ENCODE data around the gene LFNG. TPM values are rescaled to one million over a fixed set of nuclear protein-coding genes. Genes with fewer than 3 reads are reported as not detected.
A peak's percentile ranks its signal among the peaks of the same experiment; 100 is the strongest.

Gene LFNG
- total and polyA plus RNA-seq, 2 of the 13 experiments (the other 11 are each of a cell fraction or from before 2014, with no cell fraction given) = 0.44 to 1.5 TPM

DNA sequence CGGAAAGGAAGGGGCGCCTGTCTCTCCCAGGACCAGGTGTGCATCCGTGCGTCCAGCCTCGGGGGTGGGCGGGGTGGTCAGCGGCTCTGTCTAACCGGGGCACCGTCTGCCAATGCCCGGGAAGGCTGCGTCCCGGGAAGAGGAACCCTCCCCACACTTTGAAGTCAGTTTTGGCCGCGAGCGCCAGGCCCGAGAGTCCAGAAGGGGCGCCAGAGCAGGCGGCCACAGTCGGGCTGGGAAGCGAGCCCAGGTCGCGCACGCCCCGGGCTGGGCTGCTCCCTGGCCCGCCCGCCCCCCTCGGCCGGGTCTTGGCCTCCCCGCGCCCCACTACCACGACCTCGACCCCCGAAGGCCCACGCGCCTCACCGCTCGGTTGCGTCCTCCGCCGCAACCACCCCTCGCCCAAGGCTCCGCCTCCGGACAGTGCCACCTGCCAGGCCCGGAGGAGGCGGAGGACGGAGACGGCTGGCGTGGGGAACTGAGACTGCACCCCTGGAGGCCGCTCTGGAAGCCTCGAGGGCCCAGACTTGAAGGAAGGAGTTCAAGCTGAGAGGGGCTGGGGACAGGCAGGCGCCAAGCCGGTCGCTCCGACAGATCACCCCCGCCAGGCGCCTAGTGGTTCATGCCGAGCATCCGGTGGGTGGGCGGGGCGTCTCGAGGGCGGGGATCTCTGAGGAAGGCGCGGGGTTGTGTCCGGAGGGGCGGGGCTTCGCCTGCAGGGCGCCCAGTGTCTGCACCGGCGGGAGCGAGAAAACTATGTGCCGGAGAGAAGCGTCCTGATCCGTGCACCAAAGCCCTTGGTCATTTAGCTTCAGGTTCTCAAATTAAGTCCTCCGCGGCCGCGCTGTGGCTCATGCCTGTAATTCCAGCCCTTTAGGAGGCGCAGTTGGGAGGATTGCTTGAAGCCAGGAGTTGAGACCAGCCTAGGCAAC, 35.8 kb downstream of the LFNG start, which contains the start of gene BRAT1 (continued):
- TF ChIP-seq ZNF232 (CRISPR knock-in tag; IDR thresholded peaks at IDR 0.05; ENCODE audit: borderline replicate concordance) = no peak
- no peak for TF ChIP-seq ZNF496 (CRISPR knock-in tag; IDR thresholded peaks at IDR 0.05; ENCODE audit: insufficient replicate concordance)
- TF ChIP-seq, protein P1, sequence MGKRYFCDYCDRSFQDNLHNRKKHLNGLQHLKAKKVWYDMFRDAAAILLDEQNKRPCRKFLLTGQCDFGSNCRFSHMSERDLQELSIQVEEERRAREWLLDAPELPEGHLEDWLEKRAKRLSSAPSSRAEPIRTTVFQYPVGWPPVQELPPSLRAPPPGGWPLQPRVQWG (CRISPR knock-in tag; IDR thresholded peaks at IDR 0.05; ENCODE audit: borderline replicate concordance, low read depth) = no peak
- no peak for TF ChIP-seq RFX1 (IDR thresholded peaks at IDR 0.05)
- TF ChIP-seq GATA4 (IDR thresholded peaks at IDR 0.05; ENCODE audit: borderline replicate concordance, low read depth) = no peak
- TF ChIP-seq, protein P2, sequence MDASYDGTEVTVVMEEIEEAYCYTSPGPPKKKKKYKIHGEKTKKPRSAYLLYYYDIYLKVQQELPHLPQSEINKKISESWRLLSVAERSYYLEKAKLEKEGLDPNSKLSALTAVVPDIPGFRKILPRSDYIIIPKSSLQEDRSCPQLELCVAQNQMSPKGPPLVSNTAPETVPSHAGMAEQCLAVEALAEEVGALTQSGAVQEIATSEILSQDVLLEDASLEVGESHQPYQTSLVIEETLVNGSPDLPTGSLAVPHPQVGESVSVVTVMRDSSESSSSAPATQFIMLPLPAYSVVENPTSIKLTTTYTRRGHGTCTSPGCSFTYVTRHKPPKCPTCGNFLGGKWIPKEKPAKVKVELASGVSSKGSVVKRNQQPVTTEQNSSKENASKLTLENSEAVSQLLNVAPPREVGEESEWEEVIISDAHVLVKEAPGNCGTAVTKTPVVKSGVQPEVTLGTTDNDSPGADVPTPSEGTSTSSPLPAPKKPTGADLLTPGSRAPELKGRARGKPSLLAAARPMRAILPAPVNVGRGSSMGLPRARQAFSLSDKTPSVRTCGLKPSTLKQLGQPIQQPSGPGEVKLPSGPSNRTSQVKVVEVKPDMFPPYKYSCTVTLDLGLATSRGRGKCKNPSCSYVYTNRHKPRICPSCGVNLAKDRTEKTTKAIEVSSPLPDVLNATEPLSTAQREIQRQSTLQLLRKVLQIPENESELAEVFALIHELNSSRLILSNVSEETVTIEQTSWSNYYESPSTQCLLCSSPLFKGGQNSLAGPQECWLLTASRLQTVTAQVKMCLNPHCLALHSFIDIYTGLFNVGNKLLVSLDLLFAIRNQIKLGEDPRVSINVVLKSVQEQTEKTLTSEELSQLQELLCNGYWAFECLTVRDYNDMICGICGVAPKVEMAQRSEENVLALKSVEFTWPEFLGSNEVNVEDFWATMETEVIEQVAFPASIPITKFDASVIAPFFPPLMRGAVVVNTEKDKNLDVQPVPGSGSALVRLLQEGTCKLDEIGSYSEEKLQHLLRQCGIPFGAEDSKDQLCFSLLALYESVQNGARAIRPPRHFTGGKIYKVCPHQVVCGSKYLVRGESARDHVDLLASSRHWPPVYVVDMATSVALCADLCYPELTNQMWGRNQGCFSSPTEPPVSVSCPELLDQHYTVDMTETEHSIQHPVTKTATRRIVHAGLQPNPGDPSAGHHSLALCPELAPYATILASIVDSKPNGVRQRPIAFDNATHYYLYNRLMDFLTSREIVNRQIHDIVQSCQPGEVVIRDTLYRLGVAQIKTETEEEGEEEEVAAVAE (CRISPR knock-in tag; IDR thresholded peaks at IDR 0.05; ENCODE audit: borderline replicate concordance) = no peak
- TF ChIP-seq, protein P3, sequence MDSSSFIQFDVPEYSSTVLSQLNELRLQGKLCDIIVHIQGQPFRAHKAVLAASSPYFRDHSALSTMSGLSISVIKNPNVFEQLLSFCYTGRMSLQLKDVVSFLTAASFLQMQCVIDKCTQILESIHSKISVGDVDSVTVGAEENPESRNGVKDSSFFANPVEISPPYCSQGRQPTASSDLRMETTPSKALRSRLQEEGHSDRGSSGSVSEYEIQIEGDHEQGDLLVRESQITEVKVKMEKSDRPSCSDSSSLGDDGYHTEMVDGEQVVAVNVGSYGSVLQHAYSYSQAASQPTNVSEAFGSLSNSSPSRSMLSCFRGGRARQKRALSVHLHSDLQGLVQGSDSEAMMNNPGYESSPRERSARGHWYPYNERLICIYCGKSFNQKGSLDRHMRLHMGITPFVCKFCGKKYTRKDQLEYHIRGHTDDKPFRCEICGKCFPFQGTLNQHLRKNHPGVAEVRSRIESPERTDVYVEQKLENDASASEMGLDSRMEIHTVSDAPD (CRISPR knock-in tag; IDR thresholded peaks at IDR 0.05) = no peak
- TF ChIP-seq, protein P4, sequence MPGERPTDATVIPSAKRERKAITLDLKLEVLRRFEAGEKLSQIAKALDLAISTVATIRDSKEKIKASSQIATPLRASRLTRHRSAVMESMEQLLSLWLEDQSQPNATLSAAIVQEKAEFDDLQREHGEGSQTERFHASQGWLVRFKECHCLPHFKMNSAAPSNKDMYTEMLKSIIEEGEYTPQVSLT (CRISPR knock-in tag; IDR thresholded peaks at IDR 0.05; ENCODE audit: borderline replicate concordance, low read depth) = no peak
- TF ChIP-seq ZNF510 (CRISPR knock-in tag; IDR thresholded peaks at IDR 0.05; ENCODE audit: low read depth) = 0 out of 2 replicates have a peak, but pooled peaks have one; percentile 49
- TF ChIP-seq MZF1 (CRISPR knock-in tag; IDR thresholded peaks at IDR 0.05; ENCODE audit: borderline replicate concordance) = no peak
- no peak for TF ChIP-seq RAD51 (IDR thresholded peaks at IDR 0.05; ENCODE audit: borderline replicate concordance)
- TF ChIP-seq ZNF333 (CRISPR knock-in tag; IDR thresholded peaks at IDR 0.05; ENCODE audit: borderline replicate concordance) = no peak
- TF ChIP-seq ZNF670 (CRISPR knock-in tag; IDR thresholded peaks at IDR 0.05; ENCODE audit: borderline replicate concordance) = peak; percentile 26; the same call in 1 of the 2 replicates
- TF ChIP-seq, protein P5, sequence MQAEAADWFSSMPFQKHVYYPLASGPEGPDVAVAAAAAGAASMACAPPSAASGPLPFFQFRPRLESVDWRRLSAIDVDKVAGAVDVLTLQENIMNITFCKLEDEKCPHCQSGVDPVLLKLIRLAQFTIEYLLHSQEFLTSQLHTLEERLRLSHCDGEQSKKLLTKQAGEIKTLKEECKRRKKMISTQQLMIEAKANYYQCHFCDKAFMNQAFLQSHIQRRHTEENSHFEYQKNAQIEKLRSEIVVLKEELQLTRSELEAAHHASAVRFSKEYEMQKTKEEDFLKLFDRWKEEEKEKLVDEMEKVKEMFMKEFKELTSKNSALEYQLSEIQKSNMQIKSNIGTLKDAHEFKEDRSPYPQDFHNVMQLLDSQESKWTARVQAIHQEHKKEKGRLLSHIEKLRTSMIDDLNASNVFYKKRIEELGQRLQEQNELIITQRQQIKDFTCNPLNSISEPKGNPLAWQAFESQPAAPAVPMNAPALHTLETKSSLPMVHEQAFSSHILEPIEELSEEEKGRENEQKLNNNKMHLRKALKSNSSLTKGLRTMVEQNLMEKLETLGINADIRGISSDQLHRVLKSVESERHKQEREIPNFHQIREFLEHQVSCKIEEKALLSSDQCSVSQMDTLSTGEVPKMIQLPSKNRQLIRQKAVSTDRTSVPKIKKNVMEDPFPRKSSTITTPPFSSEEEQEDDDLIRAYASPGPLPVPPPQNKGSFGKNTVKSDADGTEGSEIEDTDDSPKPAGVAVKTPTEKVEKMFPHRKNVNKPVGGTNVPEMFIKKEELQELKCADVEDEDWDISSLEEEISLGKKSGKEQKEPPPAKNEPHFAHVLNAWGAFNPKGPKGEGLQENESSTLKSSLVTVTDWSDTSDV (CRISPR knock-in tag; IDR thresholded peaks at IDR 0.05) = no peak
- no peak for TF ChIP-seq CC2D1A (CRISPR knock-in tag; IDR thresholded peaks at IDR 0.05)
- 0 out of 2 replicates have a peak, but pooled peaks have one; percentile 68 for TF ChIP-seq ZSCAN29 (CRISPR knock-in tag; conservative IDR thresholded peaks at IDR 0.05)
- TF ChIP-seq CCDC6 (CRISPR knock-in tag; IDR thresholded peaks at IDR 0.05) = no peak
- peak; percentile 55 for TF ChIP-seq ZNF619 (CRISPR knock-in tag; IDR thresholded peaks at IDR 0.05)
- TF ChIP-seq TOE1 (CRISPR knock-in tag; IDR thresholded peaks at IDR 0.05) = no peak

All from HepG2 (cell line).